H1 (cell line): ENCODE data around the gene PPIF.

Experiments
- ATF2 ChIP-seq: IDR thresholded peaks from 2 replicates; pipeline ENCODE4 v1.6.1; 2012; ENCODE audit warnings: low read length, inconsistent platforms
- BRCA1 ChIP-seq: IDR thresholded peaks from 2 replicates; pipeline ENCODE4 v1.6.1; 2012; ENCODE audit warnings: low read depth, low read length, improper control_type of control experiment
- CEBPB ChIP-seq: IDR thresholded peaks from 2 replicates; pipeline ENCODE4 v1.6.1; 2012; ENCODE audit warnings: low read depth, low read length
- CTCF ChIP-seq, 3 experiments: IDR thresholded peaks; 1 replicate in 2 of 3; 2 replicates in 1 of 3; pipeline versions ENCODE4 v1.5.1 to v1.6.1; 2011; ENCODE audit warnings: low read length in 3 of 3, mild to moderate bottlenecking in 3 of 3, inconsistent platforms in 2 of 3, low read depth in 1 of 3, moderate library complexity in 1 of 3; ENCODE audit not compliant: insufficient read depth in 1 of 3; ENCODE audit errors: control extremely low read depth in 1 of 3
- E2F6 ChIP-seq: IDR thresholded peaks from 2 replicates; pipeline ENCODE4 v1.6.1; 2012; ENCODE audit warnings: inconsistent platforms
- EP300 ChIP-seq, 2 experiments: IDR thresholded peaks; 1 replicate in 1 of 2; 2 replicates in 1 of 2; pipeline ENCODE4 v1.6.1; 2011 to 2012; ENCODE audit warnings: low read depth in 2 of 2, low read length in 2 of 2, mild to moderate bottlenecking in 2 of 2, borderline replicate concordance in 1 of 2, inconsistent platforms in 1 of 2, moderate library complexity in 1 of 2
- EZH2 ChIP-seq: fragments of 200-600 bp; sonication (generic); IDR thresholded peaks from 2 replicates; pipeline ENCODE4 v1.7.1; 2012; ENCODE audit warnings: low read depth, mild to moderate bottlenecking, moderate library complexity, low read length, inconsistent platforms; ENCODE audit not compliant: severe bottlenecking
- FOSL1 ChIP-seq: IDR thresholded peaks from 2 replicates; pipeline ENCODE4 v1.6.1; 2011; ENCODE audit warnings: mild to moderate bottlenecking, low read depth, low read length, moderate library complexity; ENCODE audit not compliant: insufficient read depth
- POLR2A ChIP-seq, 2 experiments: IDR thresholded peaks; 1 replicate in 1 of 2; 2 replicates in 1 of 2; pipeline ENCODE4 v1.6.1; 2011; ENCODE audit warnings: low read depth in 2 of 2, low read length in 2 of 2, mild to moderate bottlenecking in 2 of 2; ENCODE audit errors: control extremely low read depth in 1 of 2
- RXRA ChIP-seq: IDR thresholded peaks from 2 replicates; pipeline ENCODE4 v1.6.1; 2011; ENCODE audit warnings: low read depth, mild to moderate bottlenecking, low read length, moderate library complexity; ENCODE audit not compliant: insufficient read depth
- SP1 ChIP-seq: IDR thresholded peaks from 2 replicates; pipeline ENCODE4 v1.6.1; 2011; ENCODE audit warnings: low read depth, low read length
- SRF ChIP-seq: IDR thresholded peaks from 2 replicates; pipeline ENCODE4 v1.6.1; 2011; ENCODE audit warnings: mild to moderate bottlenecking, low read depth, low read length, moderate library complexity
- USF2 ChIP-seq: IDR thresholded peaks from 2 replicates; pipeline ENCODE4 v1.6.1; 2011; ENCODE audit warnings: low read length, improper control_type of control experiment

GRCh38 chr10:79308016-79308415 is 39.3 kb upstream of the PPIF start:
- TF ChIP-seq RXRA = no peak
- no peak for TF ChIP-seq EP300 (IDR thresholded peaks at IDR 0.05; ENCODE audit: borderline replicate concordance in 1 of 2, low read depth in 2 of 2, low read length in 2 of 2)
- TF ChIP-seq CTCF (IDR thresholded peaks at IDR 0.05; ENCODE audit: control extremely low read depth in 1 of 3, insufficient read depth in 1 of 3, low read depth in 1 of 3, low read length in 3 of 3) = no peak
- TF ChIP-seq FOSL1 = no peak
- no peak for TF ChIP-seq USF2
- no peak for TF ChIP-seq ATF2
- TF ChIP-seq E2F6 = no peak
- no peak for TF ChIP-seq POLR2A (IDR thresholded peaks at IDR 0.05; ENCODE audit: control extremely low read depth in 1 of 2, low read depth in 2 of 2, low read length in 2 of 2)
- TF ChIP-seq CEBPB = no peak
- TF ChIP-seq EZH2 = no peak
- TF ChIP-seq BRCA1 = no peak
- no peak for TF ChIP-seq SP1
- no peak for TF ChIP-seq SRF
